ELR (cell line): ENCODE measurements around the gene LSR.

Experiments used
- DNase-seq: peaks from one replicate; pipeline ENCODE4 v3.0.0-alpha.2; 2015; ENCODE audit warnings: low read depth

Gene LSR

GRCh38 chr19:35247526-35248309 is 1.1 kb upstream of the LSR start:
- peak; percentile 11 for DNase-seq

DNA sequence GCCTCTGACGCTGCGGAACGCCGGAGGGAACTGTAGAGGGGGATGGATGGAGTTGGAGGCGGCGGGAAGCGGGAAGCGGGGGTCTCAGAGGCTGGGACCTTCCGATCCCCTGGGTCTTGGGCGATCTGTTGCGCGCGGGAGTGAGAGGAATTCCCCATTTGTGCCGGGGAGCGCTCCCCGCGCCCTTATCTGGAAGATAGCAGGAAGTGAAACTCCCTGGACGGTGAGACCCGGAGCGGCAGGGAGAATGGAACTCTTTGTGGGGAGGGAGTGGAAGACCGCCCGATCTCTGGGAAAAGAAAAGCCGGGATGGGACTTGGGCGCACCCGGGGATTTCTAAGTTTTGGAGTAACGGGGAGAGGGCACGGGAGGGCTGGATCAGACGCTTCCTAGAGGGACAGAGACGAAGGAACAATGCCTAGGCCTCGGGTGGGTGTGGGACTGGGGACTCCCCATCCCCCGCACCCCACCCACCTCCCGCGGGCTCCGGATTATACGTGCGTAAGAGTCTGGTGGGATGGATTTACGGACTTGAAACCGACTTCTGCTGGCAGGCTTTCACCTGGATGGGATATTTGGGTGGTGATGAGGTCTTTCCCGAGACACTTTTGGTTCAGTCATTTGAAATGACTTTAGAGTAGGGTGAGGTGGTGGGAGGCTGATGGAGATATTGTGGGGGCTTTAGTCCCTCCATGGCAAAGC is 495 bp downstream of the LSR start:
- no peak for DNase-seq

DNA sequence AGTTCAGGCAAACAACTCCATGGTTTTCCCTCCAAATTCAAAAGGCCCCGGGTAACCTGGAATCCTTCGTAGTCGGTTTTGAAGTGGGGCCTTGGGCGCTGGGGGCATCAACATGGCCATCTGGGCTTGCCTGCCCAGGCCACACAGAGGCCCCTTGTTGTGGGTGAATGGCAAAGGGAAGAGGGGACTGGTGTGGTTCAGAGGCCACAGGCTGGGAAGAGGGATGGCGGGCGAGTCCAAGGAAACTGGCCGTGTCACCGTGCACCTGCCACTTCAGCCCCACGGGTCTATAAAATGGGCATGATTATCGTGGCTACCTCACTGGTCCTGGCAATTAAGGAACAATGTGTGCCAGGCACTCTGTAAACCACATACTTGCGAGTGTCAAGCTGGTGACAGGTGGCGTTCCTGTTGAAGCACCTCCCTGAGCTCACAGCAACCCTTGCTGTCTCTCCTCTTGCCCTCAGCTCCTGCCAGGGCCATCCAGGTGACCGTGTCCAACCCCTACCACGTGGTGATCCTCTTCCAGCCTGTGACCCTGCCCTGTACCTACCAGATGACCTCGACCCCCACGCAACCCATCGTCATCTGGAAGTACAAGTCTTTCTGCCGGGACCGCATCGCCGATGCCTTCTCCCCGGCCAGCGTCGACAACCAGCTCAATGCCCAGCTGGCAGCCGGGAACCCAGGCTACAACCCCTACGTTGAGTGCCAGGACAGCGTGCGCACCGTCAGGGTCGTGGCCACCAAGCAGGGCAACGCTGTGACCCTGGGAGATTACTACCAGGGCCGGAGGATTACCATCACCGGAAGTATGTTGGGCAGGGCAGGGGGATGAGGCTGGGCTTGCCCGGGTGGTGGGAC is 1.3 kb downstream of the LSR start:
- no peak for DNase-seq

DNA sequence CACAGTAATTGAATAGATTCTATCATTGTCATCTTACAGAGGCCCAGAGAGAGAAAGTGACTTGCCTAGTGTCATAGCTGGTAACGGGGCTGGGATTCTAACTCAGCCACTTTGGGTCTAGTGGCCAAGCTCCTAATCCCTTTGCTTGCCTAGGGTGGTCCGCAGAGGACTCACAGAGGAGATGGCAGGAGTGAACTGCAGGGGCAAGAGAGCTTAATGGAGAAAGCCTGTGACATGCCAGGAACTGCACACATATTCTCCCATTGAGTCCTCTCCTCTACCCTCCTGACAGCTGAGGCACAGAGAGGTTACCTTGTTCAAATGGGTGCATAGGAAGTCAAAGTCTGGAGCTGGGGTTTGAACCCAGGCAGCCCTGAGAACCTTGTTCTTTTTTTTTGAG is 2.7 kb downstream of the LSR start:
- DNase-seq: no peak

DNA sequence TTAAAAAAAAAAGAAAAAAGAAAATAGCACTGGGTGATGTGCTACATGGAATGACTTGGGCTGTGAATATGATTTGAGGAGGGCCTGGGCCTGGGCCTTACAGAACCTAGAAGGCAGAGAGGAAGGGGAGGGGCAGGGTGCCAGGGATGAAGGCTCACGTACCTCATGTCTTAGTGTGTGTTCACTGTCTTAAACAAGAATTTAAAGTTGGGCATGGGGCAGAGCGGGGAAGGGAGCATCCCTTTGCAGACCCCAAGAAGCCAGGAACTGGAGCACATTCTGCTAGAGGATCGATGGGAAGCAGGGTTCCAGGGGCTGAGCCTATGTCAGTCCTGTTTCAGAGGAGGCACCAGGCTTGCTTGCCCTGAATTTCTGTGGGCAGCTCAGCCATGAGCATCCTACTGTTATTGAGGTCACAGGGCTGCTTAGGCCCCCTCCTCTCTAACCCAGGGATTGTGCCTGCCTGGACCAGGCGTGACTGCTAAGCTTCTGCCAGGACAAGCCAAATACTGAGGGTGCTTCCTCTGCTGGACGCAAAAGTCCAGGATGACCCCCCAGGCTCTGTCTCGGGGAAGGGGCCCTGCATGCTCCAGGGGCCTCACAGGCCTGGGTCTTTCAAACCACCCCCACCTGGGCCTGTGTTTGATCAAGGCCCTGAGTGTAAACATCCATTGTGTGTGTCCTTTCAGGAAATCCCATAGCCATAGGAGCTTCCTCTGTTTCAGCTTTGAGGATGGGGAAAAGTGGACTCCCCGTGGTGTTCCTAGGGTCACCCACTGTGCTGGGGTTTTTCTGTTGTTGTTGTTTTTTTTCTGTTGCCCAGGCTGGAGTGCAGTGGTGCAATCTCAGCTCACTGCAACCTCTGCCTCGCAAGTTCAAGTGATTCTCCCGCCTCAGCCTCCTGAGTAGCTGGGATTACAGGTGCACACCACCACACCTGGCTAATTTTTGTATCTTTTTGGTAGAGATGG is 4.8 kb downstream of the LSR start:
- DNase-seq: no peak

DNA sequence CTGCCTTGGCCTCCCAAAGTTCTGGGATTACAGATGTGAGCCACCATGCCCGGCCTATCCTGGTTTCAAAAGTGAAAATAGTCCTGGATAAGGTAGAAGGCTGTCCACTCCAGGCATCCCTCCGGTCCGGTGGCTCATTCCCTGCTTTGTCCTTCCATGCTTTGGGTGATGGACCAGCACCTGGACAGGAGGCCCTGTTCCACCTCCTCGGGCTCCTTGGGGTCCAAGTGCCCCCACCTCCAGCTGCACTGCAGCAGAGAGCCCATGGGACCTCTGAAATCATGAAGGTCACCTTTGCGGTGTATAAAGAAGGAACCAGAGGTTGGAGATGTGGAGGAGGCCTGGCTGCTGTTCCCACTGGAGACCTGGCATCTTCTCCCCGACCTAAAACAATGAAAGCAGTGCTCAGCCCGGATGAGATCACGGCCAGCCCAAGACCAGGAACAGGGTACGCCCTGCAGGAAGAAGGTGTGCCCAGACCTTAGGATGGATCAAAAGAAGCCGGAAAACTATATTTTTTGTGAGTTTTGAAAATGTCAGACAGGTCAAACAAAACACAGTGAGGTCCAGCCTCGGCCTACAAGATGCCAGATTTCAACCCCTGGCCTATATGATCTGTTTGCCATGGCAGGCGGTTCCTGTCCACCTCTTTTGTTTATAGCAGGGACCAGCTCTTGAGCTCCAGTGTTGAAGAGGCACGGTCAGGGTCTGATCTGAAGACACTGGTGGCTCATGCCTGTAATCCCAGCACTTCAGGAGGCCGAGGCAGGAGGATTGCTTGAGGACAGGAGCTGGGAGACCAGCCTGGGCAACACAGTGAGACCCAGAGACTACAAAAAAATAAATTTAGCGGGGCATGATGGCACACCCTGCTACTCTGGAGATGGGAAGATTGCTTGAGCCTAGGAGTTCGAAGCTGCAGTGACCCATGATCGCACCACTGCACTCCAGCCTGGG is 5.8 kb downstream of the LSR start:
- DNase-seq: no peak

- DNase-seq: no peak
Measured at GRCh38 chr19:35256566-35256965, 7.8 kb downstream of the LSR start.

GRCh38 chr19:35257113-35257461 is 8.3 kb downstream of the LSR start:
- DNase-seq: no peak

DNA sequence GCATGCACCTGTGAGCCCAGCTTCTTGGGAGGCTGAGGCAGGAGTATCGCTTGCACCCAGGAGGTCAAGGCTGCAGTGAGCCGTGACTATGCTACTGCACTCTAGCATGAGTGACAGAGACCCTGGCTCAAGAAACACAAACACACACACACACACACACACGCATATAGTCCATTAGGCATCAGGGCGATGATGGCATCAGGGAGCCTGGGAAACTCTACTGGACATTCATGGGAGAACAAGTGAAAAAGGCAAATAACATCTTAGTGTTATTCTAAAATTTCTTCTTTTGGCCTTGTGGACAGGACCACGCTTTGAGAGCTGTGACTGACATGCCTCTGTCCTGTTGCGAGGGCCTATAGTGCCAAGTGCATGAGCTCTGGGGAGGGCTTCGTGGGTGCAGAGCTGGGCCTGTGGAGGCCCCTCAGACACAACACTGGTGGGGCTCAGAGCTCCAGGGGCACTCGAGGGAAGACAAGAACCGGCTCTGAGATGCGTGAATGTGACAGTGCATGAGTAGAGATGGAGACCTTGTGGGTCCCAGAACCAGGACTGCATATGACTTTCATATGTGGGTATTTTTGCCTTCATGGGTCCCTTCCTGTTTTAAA is 12.0 kb downstream of the LSR start:
- no peak for DNase-seq

DNA sequence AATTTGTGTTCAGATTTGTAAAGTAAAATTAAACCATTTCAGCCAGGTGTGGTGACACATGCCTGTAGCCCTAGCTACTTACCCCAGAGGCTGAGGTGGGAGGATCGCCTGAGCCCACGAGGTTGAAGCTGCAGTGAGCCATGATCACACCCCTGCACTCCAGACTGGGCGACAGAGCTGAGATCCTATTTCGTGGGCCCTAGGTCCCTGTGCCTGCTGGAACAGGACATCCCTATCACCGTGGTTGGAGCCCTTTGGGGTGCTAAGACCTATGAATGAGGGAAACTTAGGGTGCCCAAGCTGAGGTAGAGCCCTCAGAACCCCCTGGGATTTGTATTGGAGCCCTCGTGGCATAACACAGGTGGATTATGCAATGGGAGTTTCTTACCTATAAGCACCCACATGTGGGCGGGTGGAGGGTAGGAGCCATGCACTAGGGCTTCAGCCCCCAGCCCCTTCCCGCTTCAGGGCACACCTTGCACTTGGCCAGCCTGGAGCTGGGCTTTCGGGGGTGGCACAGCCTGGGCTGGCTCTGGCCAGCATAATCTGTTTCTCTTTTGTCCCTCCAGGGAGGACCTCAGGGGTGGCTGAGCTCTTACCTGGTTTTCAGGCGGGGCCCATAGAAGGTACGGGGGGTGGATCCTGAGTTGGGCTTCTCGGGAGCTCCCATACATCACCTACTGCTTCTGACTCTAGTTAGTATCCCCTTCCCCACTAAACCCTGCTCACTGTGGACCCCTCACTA is 12.7 kb downstream of the LSR start:
- DNase-seq: no peak

- DNase-seq: no peak
Measured at GRCh38 chr19:35262101-35262761, 13.4 kb downstream of the LSR start.

DNA sequence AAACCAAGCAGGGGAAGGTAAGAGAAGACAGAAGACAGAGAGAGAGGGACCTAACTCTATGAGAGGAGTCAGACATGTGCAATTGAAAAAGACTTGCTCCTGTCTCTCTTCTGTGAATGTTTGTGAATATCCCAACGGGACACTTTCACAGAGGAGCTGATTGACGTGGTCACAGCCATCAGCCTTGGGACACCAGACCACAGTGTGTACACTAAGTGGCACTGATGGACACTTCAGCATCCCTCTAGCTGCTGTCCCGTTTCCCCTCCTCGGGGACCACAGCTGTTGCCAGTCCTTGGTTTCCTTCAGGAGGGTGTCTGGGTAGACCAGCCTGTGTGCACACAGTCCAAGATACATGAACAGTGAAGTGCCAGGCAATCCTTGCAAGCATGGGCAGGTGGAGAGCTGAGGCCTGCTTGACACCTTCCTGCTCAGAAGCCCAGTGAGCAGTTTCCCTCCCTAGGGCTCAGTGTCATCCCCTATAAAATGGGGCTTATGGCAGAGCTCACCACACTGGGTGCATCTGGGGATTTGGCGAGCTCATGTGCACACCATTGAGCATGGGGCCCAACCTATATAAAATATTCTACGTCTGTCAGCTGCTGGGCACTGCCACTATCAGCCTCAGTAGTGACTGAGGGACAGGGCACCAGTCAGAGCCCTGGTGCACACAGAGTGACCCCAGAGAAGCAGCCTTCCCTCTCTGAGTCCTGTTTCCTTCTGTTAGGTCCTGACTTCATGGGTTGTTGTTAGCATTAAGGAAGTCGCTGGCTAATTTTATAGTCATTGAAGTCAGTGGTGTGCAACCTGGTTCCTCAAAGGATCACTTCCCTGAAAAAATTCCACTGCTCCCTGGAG is 15.7 kb downstream of the LSR start:
- DNase-seq: no peak

DNA sequence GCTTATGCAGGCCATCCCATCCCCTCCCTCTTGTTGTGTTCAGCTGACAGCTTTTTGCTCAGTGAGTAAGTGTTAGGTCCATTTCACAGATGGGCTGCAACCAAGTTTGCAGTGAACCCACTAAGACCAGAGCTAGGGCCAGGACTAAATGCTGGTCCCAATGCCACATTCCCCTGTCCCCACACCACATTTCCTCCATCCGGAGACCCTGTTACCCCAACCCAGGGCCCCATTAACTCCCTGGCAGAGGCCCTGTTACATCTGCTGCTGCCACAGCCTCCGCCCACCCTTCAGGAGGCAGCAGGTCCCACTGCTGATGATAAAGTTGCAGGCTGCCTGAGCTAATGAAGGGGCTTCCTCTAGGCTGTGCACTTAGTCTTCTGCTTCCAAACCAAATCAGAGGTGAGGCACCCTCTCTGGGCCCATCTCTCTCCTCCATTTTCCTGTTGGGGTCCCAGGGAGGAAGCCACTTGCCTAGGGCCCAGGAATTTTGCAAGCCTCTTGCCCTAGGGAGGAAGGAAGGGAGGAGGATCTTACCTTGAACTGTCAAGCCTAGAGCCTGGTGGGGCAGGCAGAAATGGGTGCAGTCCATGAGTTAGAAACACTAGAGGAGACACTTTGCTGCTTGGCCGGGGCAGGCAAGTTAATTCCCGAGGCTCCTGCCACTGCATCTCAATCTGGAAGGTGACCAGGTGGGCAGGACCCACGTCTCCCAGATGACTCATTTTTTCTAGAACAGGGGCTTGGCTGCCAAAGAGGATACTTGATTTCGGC is 16.5 kb downstream of the LSR start:
- no peak for DNase-seq

GRCh38 chr19:35265900-35266519 is 17.2 kb downstream of the LSR start:
- no peak for DNase-seq

DNA sequence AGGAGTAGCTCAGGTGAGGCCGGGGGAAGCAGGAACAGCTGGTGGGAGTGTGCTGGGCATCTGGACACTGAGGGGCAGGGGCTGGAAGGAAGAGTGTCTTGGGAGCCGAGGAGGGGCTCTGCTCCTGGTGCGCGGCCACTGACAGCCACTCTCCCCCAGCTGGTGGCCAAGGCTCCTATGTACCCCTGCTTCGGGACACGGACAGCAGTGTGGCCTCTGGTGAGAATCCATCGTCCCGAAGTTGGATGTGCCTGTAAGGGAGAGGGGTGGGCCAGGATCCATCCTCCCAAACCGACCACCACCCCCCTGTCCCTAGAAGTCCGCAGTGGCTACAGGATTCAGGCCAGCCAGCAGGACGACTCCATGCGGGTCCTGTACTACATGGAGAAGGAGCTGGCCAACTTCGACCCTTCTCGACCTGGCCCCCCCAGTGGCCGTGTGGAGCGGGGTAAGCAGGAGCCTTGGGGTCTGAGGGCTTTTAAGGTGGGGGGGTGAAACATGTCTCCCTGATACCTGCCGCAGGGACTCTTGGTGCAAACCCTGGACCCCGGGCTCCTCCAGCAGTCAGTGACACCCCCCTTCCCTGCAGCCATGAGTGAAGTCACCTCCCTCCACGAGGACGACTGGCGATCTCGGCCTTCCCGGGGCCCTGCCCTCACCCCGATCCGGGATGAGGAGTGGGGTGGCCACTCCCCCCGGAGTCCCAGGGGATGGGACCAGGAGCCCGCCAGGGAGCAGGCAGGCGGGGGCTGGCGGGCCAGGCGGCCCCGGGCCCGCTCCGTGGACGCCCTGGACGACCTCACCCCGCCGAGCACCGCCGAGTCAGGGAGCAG is 17.9 kb downstream of the LSR start:
- DNase-seq: no peak
